GM23338 (cell line): ENCODE measurements around the gene CNOT9. TPM values are rescaled to one million over a fixed set of nuclear protein-coding genes. Genes with fewer than 3 reads are reported as not detected.

Experiments used
- ATAC-seq: fragments of 200-7000 bp; cut with Tn5 transposase; 3 replicates; pipeline ENCODE4 v1.9.1; 2020
- DNase-seq: peaks from one replicate; pipeline ENCODE4 v3.0.0-alpha.2; 2015; ENCODE audit warnings: low spot score
- H2AFZ ChIP-seq: fragments of 200-600 bp; sonication (generic); 2 replicates; pipeline ENCODE4 v1.8.0; 2016; ENCODE audit warnings: antibody characterized with exemption, mild to moderate bottlenecking, moderate library complexity
- H3F3A ChIP-seq: fragments of 200-600 bp; sonication (generic); replicated peaks from 2 replicates; pipeline ENCODE4 v1.8.0; 2017; ENCODE audit warnings: antibody characterized with exemption, mixed run types, low read depth
- H3K27ac ChIP-seq: fragments of 200-600 bp; sonication (generic); 2 replicates; pipeline ENCODE4 v1.6.1; 2016; ENCODE audit warnings: low read depth
- H3K27me3 ChIP-seq: fragments of 200-600 bp; sonication (generic); 2 replicates; pipeline ENCODE4 v1.8.0; 2016; ENCODE audit warnings: mild to moderate bottlenecking, mixed run types, moderate library complexity; ENCODE audit not compliant: insufficient read depth
- H3K36me3 ChIP-seq: fragments of 200-600 bp; sonication (generic); 2 replicates; pipeline ENCODE4 v1.8.0; 2016; ENCODE audit warnings: mild to moderate bottlenecking; ENCODE audit not compliant: insufficient read depth
- H3K4me1 ChIP-seq: fragments of 200-600 bp; sonication (generic); 2 replicates; pipeline ENCODE4 v1.8.0; 2016; ENCODE audit warnings: mild to moderate bottlenecking, moderate library complexity; ENCODE audit not compliant: insufficient read depth
- H3K4me2 ChIP-seq: fragments of 200-600 bp; sonication (generic); 2 replicates; pipeline ENCODE4 v1.7.1; 2017; ENCODE audit warnings: mixed run types
- H3K4me3 ChIP-seq: fragments of 200-600 bp; sonication (generic); 2 replicates; pipeline ENCODE4 v1.6.1; 2016; ENCODE audit warnings: mixed run types
- H3K79me2 ChIP-seq: fragments of 200-600 bp; sonication (generic); replicated peaks from 2 replicates; pipeline ENCODE4 v1.8.0; 2017; ENCODE audit warnings: mild to moderate bottlenecking; ENCODE audit not compliant: insufficient read depth
- H3K9me2 ChIP-seq: fragments of 200-600 bp; sonication (generic); 2 replicates; pipeline ENCODE4 v1.8.0; 2017; ENCODE audit not compliant: insufficient read depth
- H4K20me1 ChIP-seq: fragments of 200-600 bp; sonication (generic); replicated peaks from 2 replicates; pipeline ENCODE4 v1.8.0; 2017; ENCODE audit warnings: mild to moderate bottlenecking; ENCODE audit not compliant: insufficient read depth
- H3K27ac Mint-ChIP-seq: 2 replicates; pipeline ENCODE4 v1.8.0; 2020; ENCODE audit warnings: inconsistent platforms, mild to moderate bottlenecking, moderate library complexity, mixed read lengths
- H3K27me3 Mint-ChIP-seq: 3 replicates; pipeline ENCODE4 v1.8.0; 2022; ENCODE audit warnings: low read depth, mild to moderate bottlenecking, moderate library complexity, mixed read lengths, inconsistent platforms; ENCODE audit not compliant: insufficient read depth, poor library complexity
- H3K36me3 Mint-ChIP-seq: 3 replicates; pipeline ENCODE4 v1.8.0; 2021; ENCODE audit warnings: low read depth, mild to moderate bottlenecking, inconsistent platforms, moderate library complexity, mixed read lengths
- H3K4me1 Mint-ChIP-seq: 3 replicates; pipeline ENCODE4 v1.8.0; 2020; ENCODE audit warnings: mild to moderate bottlenecking, inconsistent platforms, mixed read lengths
- H3K4me3 Mint-ChIP-seq: 3 replicates; pipeline ENCODE4 v1.8.0; 2021; ENCODE audit warnings: moderate library complexity, mild to moderate bottlenecking, inconsistent platforms, mixed read lengths
- H3K9me3 Mint-ChIP-seq: 3 replicates; pipeline ENCODE4 v1.8.0; 2020; ENCODE audit warnings: moderate library complexity, mild to moderate bottlenecking, inconsistent platforms, mixed read lengths
- CREB1 ChIP-seq: fragments of 250-450 bp; sonication (Bioruptor Pico); IDR thresholded peaks from 2 replicates; pipeline ENCODE4 v1.5.0; 2020; ENCODE audit warnings: low read depth, mild to moderate bottlenecking, moderate library complexity
- EZH2 ChIP-seq: fragments of 200-600 bp; sonication (generic); IDR thresholded peaks from one replicate; pipeline ENCODE4 v1.8.0; 2017; ENCODE audit warnings: antibody characterized with exemption, mild to moderate bottlenecking, low read depth; ENCODE audit not compliant: unreplicated experiment
- EZH2phosphoT487 ChIP-seq: fragments of 200-600 bp; sonication (generic); IDR thresholded peaks from one replicate; pipeline ENCODE4 v1.8.1; 2018; ENCODE audit warnings: antibody characterized with exemption; ENCODE audit not compliant: unreplicated experiment
- JUNB ChIP-seq: IDR thresholded peaks from one replicate; pipeline ENCODE4 v1.6.1; 2016; ENCODE audit warnings: antibody characterized with exemption; ENCODE audit not compliant: unreplicated experiment
- NANOG ChIP-seq: IDR thresholded peaks from 2 replicates; pipeline ENCODE4 v1.6.1; 2016; ENCODE audit warnings: antibody characterized with exemption, borderline replicate concordance
- POLR2AphosphoS5 ChIP-seq: IDR thresholded peaks from 2 replicates; pipeline ENCODE4 v1.6.1; 2016; ENCODE audit warnings: antibody characterized with exemption, low read depth
- STAT1 ChIP-seq: IDR thresholded peaks from one replicate; pipeline ENCODE4 v1.6.1; 2016; ENCODE audit warnings: antibody characterized with exemption; ENCODE audit not compliant: unreplicated experiment
- ZNF114 ChIP-seq: fragments of 250-450 bp; sonication (Bioruptor Pico); IDR thresholded peaks from 2 replicates; pipeline ENCODE4 v1.5.0; 2020; ENCODE audit warnings: mild to moderate bottlenecking, moderate library complexity
- ZNF331 ChIP-seq: fragments of 250-450 bp; sonication (Bioruptor Pico); IDR thresholded peaks from 2 replicates; pipeline ENCODE4 v1.5.0; 2020; ENCODE audit warnings: low read depth, mild to moderate bottlenecking, moderate library complexity
- ZNF462 ChIP-seq: fragments of 250-450 bp; sonication (Bioruptor Pico); IDR thresholded peaks from 2 replicates; pipeline ENCODE4 v1.5.0; 2020; ENCODE audit warnings: mild to moderate bottlenecking, moderate library complexity
- polyA plus RNA-seq: library from polyadenylated mRNA; unstranded; fragments of >200 nt; fragmentation: Nextera tagmentation; extraction: Ambion mirVana; gene quantifications from 2 replicates; pipeline ENCODE4 v1.2.1, GENCODE V29; 2016
- total RNA-seq: library from RNA; depleted of rRNA; stranded (reverse); fragments of >200 nt; shearing (Covaris generic); gene quantifications from 2 replicates; pipeline ENCODE4 v1.2.3, GENCODE V29; 2014
- TF ChIP-seq, protein P1 (sequence below), 2 experiments: fragments of 200-600 bp in 1 of 2; sonication (generic) in 1 of 2; conservative IDR thresholded peaks; 2 replicates each; pipeline versions ENCODE4 v1.5.1 to v1.6.1; 2016 to 2017; ENCODE audit warnings: antibody characterized with exemption in 2 of 2, low read depth in 2 of 2, mild to moderate bottlenecking in 2 of 2, moderate library complexity in 1 of 2
- TF ChIP-seq, protein P2 (sequence below): IDR thresholded peaks from 2 replicates; pipeline ENCODE4 v1.6.1; 2016; ENCODE audit warnings: antibody characterized with exemption
- TF ChIP-seq, protein P3 (sequence below): IDR thresholded peaks from one replicate; pipeline ENCODE4 v1.6.1; 2018; ENCODE audit warnings: antibody characterized with exemption; ENCODE audit not compliant: unreplicated experiment

The CNOT9 gene
- total and polyA plus RNA-seq, 2 experiments from 2014 or later: 55.3 to 132 TPM

- Histone ChIP-seq H3K9me2 (no peaks in the 10 kb centered on the region), H3K79me2 (0 out of 2 replicates have a peak, but pooled peaks cover 7% of the 10 kb centered on the region), H3K4me3 (no peak overlapping the region), H3F3A (no peaks in the 10 kb centered on the region), H3K36me3 (peaks cover 38% of the 10 kb centered on the region), H3K4me1 (no peaks in the 10 kb centered on the region), H4K20me1 (peaks cover 18% of the 10 kb centered on the region), H3K4me2 (no peak overlapping the region), H3K27ac (no peak overlapping the region), H2AFZ (no peak overlapping the region), H3K27me3 (no peaks in the 10 kb centered on the region)
- ATAC-seq (peak; percentile 27; the same call in 2 of the 3 replicates), DNase-seq (no peak)
- H3K9me3 Mint-ChIP-seq: no peaks in the 10 kb centered on the region
- H3K36me3 Mint-ChIP-seq: peaks cover 76% of the 10 kb centered on the region
- H3K27ac Mint-ChIP-seq: no peak overlapping the region
- H3K4me1 Mint-ChIP-seq: no peaks in the 10 kb centered on the region
- TF ChIP-seq JUNB (no peak), EZH2 (no peak), POLR2AphosphoS5 (no peak), CREB1 (CRISPR knock-in tag) (no peak), ZNF462 (CRISPR knock-in tag) (no peak), NANOG (no peak), EZH2phosphoT487 (no peak), STAT1 (no peak), ZNF114 (CRISPR knock-in tag) (no peak), ZNF331 (CRISPR knock-in tag) (no peak)
- TF ChIP-seq, protein P1, sequence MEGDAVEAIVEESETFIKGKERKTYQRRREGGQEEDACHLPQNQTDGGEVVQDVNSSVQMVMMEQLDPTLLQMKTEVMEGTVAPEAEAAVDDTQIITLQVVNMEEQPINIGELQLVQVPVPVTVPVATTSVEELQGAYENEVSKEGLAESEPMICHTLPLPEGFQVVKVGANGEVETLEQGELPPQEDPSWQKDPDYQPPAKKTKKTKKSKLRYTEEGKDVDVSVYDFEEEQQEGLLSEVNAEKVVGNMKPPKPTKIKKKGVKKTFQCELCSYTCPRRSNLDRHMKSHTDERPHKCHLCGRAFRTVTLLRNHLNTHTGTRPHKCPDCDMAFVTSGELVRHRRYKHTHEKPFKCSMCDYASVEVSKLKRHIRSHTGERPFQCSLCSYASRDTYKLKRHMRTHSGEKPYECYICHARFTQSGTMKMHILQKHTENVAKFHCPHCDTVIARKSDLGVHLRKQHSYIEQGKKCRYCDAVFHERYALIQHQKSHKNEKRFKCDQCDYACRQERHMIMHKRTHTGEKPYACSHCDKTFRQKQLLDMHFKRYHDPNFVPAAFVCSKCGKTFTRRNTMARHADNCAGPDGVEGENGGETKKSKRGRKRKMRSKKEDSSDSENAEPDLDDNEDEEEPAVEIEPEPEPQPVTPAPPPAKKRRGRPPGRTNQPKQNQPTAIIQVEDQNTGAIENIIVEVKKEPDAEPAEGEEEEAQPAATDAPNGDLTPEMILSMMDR (conservative IDR thresholded peaks at IDR 0.05; ENCODE audit: low read depth in 2 of 2): no peak; a peak in 1 of 4 replicates
- TF ChIP-seq, protein P2, sequence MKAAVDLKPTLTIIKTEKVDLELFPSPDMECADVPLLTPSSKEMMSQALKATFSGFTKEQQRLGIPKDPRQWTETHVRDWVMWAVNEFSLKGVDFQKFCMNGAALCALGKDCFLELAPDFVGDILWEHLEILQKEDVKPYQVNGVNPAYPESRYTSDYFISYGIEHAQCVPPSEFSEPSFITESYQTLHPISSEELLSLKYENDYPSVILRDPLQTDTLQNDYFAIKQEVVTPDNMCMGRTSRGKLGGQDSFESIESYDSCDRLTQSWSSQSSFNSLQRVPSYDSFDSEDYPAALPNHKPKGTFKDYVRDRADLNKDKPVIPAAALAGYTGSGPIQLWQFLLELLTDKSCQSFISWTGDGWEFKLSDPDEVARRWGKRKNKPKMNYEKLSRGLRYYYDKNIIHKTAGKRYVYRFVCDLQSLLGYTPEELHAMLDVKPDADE: no peak
- TF ChIP-seq, protein P3, sequence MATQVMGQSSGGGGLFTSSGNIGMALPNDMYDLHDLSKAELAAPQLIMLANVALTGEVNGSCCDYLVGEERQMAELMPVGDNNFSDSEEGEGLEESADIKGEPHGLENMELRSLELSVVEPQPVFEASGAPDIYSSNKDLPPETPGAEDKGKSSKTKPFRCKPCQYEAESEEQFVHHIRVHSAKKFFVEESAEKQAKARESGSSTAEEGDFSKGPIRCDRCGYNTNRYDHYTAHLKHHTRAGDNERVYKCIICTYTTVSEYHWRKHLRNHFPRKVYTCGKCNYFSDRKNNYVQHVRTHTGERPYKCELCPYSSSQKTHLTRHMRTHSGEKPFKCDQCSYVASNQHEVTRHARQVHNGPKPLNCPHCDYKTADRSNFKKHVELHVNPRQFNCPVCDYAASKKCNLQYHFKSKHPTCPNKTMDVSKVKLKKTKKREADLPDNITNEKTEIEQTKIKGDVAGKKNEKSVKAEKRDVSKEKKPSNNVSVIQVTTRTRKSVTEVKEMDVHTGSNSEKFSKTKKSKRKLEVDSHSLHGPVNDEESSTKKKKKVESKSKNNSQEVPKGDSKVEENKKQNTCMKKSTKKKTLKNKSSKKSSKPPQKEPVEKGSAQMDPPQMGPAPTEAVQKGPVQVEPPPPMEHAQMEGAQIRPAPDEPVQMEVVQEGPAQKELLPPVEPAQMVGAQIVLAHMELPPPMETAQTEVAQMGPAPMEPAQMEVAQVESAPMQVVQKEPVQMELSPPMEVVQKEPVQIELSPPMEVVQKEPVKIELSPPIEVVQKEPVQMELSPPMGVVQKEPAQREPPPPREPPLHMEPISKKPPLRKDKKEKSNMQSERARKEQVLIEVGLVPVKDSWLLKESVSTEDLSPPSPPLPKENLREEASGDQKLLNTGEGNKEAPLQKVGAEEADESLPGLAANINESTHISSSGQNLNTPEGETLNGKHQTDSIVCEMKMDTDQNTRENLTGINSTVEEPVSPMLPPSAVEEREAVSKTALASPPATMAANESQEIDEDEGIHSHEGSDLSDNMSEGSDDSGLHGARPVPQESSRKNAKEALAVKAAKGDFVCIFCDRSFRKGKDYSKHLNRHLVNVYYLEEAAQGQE: no peak
- H3K4me3 Mint-ChIP-seq: no peak overlapping the region
- peaks cover 6% of the 10 kb centered on the region for H3K27me3 Mint-ChIP-seq
Observed at GRCh38 chr2:218644721-218645120, 76.1 kb downstream of the CNOT9 start.
